ENCODE results near the gene TNKS1BP1.
A peak's percentile ranks its signal among the peaks of the same experiment; 100 is the strongest.

TNKS1BP1 gene

GRCh38 chr11:57330029-57330428 lies 5.3 kb upstream of the TNKS1BP1 start:
- DNase-seq: no peak

GRCh38 chr11:57327721-57328120 lies 3.0 kb upstream of the TNKS1BP1 start:
- DNase-seq: no peak

GRCh38 chr11:57325735-57326048 lies 940 bp upstream of the TNKS1BP1 start:
- no peak for DNase-seq

GRCh38 chr11:57324154-57324885 lies 432 bp downstream of the TNKS1BP1 start:
- peak; percentile 33 for DNase-seq

GRCh38 chr11:57323855-57324153 lies 948 bp downstream of the TNKS1BP1 start:
- DNase-seq: no peak

- DNase-seq: no peak
Measured at GRCh38 chr11:57323167-57323854, 1.4 kb downstream of the TNKS1BP1 start.

GRCh38 chr11:57322256-57323166 lies 2.2 kb downstream of the TNKS1BP1 start:
- DNase-seq: no peak

GRCh38 chr11:57321388-57322255 lies 3.1 kb downstream of the TNKS1BP1 start:
- no peak for DNase-seq

GRCh38 chr11:57320719-57321387 lies 3.9 kb downstream of the TNKS1BP1 start:
- DNase-seq: no peak

GRCh38 chr11:57320067-57320718 lies 4.6 kb downstream of the TNKS1BP1 start:
- DNase-seq: no peak

- DNase-seq: no peak
Measured at GRCh38 chr11:57318178-57318577, 6.6 kb downstream of the TNKS1BP1 start.

- DNase-seq: no peak
Measured at GRCh38 chr11:57316017-57316416, 8.7 kb downstream of the TNKS1BP1 start.

GRCh38 chr11:57315491-57315890 lies 9.3 kb downstream of the TNKS1BP1 start:
- no peak for DNase-seq

- no peak for DNase-seq
Measured at GRCh38 chr11:57314221-57314973, 10.4 kb downstream of the TNKS1BP1 start.

- no peak for DNase-seq
Measured at GRCh38 chr11:57313788-57314135, 11.0 kb downstream of the TNKS1BP1 start.

GRCh38 chr11:57313071-57313787 lies 11.5 kb downstream of the TNKS1BP1 start:
- DNase-seq: no peak

GRCh38 chr11:57312511-57313021 lies 12.2 kb downstream of the TNKS1BP1 start:
- no peak for DNase-seq

- DNase-seq: peak; percentile 58
Measured at GRCh38 chr11:57311109-57311936, 13.4 kb downstream of the TNKS1BP1 start.

- DNase-seq: no peak
Measured at GRCh38 chr11:57310630-57311086, 14.1 kb downstream of the TNKS1BP1 start.
